Activated naive CD4-positive, alpha-beta T cell treated with anti-CD3 and anti-CD28 coated beads, Interleukin-2, amount 10 ng/mL, durations not matched to agents 7 days and 5 days (primary cell): ENCODE data around the gene ZNF646.
"Not testable (repeated sequence)": the region's sequence is repeated elsewhere in the genome, so short reads cannot be mapped to it uniquely, and the experiment has no call there.

Source experiments
- CTCF ChIA-PET: fragments of 350-600 bp; sonication (Branson Sonifier 250); formaldehyde crosslinking; loops from one replicate; lab custom pipeline; 2021; ENCODE audit warnings: antibody characterized with exemption; lab: Charles Lee
- DNase-seq: peaks from one replicate; pipeline ENCODE4 v3.0.0-alpha.2; 2020
- H3K27ac Mint-ChIP-seq: one replicate; pipeline ENCODE4 v1.8.0; 2021; ENCODE audit warnings: mild to moderate bottlenecking, moderate library complexity, mixed read lengths
- H3K27me3 Mint-ChIP-seq: one replicate; pipeline ENCODE4 v1.8.0; 2021; ENCODE audit warnings: mild to moderate bottlenecking, mixed read lengths
- H3K36me3 Mint-ChIP-seq: one replicate; pipeline ENCODE4 v1.8.0; 2021; ENCODE audit warnings: mixed read lengths
- H3K4me1 Mint-ChIP-seq: one replicate; pipeline ENCODE4 v1.8.0; 2021; ENCODE audit warnings: mixed read lengths
- H3K4me3 Mint-ChIP-seq: one replicate; pipeline ENCODE4 v1.8.0; 2021; ENCODE audit warnings: mild to moderate bottlenecking, moderate library complexity, mixed read lengths
- H3K9me3 Mint-ChIP-seq: one replicate; pipeline ENCODE4 v1.8.0; 2021; ENCODE audit warnings: mixed read lengths

ZNF646 gene

DNA sequence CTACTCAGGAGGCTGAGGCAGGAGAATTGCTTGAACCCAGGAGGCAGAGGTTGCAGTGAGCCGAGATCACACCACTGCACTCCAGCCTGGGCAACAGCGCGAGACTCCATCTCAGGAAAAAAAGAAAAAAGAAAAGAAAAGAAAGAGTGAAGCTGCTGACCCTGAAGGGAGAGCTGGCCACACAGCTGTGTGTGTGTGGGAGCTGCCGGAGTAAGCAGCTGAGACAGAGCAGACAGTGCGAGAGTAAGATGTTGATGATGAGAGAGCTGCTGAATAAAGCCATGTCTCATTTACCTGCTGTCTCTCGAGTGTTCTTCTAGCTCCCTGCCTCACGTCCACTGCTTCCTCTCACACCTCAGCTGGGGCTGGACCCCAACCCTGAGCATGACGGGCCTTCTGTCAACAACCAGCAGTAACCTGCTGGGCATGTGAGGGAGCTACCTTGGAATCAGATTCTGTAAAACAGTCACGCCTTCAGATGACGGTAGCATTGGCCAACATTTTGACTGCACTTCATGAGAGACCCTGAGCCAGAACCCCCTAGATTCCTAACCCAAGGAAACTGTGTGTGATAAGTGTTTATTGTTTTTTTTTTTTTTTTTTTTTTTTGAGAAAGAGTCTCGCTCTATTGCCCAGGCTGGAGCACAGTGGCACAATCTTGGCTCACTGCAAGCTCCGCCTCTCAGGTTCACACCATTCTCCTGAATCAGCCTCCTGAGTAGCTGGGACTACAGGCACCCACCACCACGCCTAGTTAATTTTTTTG, 26.8 kb downstream of the ZNF646 start:
- not testable (repeated sequence) for H3K4me1 Mint-ChIP-seq, H3K9me3 Mint-ChIP-seq, DNase-seq, H3K4me3 Mint-ChIP-seq, H3K27ac Mint-ChIP-seq, H3K36me3 Mint-ChIP-seq
- H3K27me3 Mint-ChIP-seq: peaks cover 23% of the 10 kb centered on the region
- CTCF ChIA-PET: interaction anchor here (0.9 to 1.2 kb wide), 4 partner anchors 8 to 357 kb away, joined by 3 read pairs; no protein-coding TSS in a partner anchor

DNA sequence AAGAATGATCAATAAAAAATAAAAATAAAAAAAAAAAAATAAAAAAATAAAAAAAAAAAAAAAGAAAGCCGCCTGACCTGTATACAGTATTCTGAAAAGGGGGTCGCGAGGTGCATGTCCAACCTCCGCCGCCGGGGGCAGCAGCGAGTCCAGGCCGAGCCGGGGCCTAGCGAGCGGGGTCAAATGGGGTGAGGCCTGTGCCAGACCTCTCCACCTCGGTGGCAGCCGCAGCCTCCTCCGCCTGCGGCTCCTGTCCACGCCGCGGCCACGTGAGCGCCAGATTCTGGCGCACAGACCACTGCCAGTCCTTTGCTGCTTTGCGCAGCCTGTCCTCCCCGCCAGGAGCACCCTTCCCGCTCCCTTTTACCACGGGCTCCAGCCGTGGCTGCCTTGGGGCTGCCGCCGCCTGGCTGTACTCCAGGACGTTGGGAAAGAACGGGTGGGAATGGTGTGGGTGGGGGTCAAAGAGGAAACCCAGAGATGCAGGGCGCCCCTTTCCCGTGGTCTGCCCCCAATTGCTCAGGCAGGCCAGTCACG, 31.5 kb downstream of the ZNF646 start:
- H3K4me1 Mint-ChIP-seq: peaks cover 31% of the 10 kb centered on the region
- H3K27me3 Mint-ChIP-seq: peaks cover 12% of the 10 kb centered on the region
- peak; percentile 85 for DNase-seq
- H3K36me3 Mint-ChIP-seq: peaks cover 13% of the 10 kb centered on the region
- H3K9me3 Mint-ChIP-seq: no peaks in the 10 kb centered on the region
- H3K4me3 Mint-ChIP-seq: no peak overlapping the region
- peak overlapping the region; percentile 73 for H3K27ac Mint-ChIP-seq
- CTCF ChIA-PET: no interaction called here

DNA sequence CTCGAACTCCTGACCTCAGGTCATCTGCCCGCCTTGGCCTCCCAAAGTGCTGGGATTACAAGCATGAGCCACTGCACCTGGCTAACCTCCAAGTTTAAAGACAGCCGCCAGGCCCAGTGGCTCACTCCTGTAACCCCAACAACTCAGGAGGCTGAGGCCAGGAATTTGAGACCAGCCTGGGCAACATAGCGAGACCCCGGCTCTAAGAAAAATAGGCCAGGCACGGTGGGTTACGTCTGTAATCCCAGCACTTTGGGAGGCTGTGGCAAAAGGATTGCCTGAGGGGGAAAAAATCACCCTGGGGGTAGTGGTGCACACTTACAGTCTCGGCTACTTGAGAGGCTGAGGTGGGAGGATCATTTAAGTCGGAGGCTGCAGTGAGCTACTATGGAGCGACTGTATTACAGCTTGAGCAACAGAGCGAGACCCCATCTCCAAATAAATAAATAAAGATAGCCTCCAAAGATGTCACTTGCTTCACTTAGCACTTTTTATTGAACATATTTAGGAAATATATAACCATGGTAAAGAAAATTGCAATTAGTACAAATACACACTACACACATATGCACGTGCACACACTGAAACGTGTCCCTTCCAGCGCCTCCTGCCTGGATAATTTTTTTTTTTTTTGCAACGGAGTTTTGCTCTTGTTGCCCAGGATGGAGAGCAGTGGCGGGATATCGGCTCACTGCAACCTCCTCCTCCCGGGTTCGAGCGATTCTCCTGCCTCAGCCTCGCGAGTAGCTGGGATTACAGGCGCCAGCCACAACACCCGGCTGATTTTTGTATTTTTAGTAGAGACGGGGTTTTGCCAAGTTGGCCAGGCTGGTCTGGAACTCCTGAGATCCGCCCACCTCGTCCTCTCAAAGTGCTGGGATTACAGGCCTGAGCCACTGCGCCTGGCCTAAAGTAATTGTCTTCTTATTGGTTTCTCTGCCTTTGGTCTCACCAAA, 32.6 kb downstream of the ZNF646 start:
- H3K4me3 Mint-ChIP-seq: peak overlapping the region; percentile 82
- peak overlapping the region; percentile 85 for H3K27ac Mint-ChIP-seq
- no peak for DNase-seq
- CTCF ChIA-PET: interaction anchor here (0.6 to 1.1 kb wide), 4 partner anchors 10 to 122 kb away, joined by 3 to 5 read pairs (median 4); partner anchors contain the start of gene HSD3B7
- H3K27me3 Mint-ChIP-seq: peaks cover 8% of the 10 kb centered on the region
- peaks cover 32% of the 10 kb centered on the region for H3K4me1 Mint-ChIP-seq
- peaks cover 17% of the 10 kb centered on the region for H3K36me3 Mint-ChIP-seq
- H3K9me3 Mint-ChIP-seq: no peaks in the 10 kb centered on the region

DNA sequence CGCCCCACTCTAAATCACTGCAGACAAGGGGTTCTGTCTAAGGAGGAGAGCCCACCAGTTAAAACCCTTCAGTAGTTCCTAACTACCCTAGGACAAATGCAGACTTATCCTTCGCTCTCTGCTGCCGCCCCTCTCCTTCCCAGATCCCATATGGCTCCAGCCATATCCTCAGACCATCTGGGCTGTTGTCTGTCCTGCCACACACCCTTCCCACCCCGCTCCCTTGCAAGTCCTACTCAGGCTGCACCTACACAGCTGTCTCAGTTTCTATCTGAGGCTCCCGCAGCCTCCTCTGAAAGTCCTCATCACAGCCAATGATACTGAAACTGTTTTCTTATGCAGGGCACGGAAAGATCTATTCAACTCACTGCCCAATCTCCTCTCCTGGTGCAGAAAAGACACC, 33.2 kb downstream of the ZNF646 start:
- CTCF ChIA-PET: interaction anchor here (0.6 to 1.1 kb wide), 4 partner anchors 11 to 122 kb away, joined by 3 to 5 read pairs (median 4); partner anchors contain the start of gene HSD3B7
- DNase-seq: peak; percentile 30

DNA sequence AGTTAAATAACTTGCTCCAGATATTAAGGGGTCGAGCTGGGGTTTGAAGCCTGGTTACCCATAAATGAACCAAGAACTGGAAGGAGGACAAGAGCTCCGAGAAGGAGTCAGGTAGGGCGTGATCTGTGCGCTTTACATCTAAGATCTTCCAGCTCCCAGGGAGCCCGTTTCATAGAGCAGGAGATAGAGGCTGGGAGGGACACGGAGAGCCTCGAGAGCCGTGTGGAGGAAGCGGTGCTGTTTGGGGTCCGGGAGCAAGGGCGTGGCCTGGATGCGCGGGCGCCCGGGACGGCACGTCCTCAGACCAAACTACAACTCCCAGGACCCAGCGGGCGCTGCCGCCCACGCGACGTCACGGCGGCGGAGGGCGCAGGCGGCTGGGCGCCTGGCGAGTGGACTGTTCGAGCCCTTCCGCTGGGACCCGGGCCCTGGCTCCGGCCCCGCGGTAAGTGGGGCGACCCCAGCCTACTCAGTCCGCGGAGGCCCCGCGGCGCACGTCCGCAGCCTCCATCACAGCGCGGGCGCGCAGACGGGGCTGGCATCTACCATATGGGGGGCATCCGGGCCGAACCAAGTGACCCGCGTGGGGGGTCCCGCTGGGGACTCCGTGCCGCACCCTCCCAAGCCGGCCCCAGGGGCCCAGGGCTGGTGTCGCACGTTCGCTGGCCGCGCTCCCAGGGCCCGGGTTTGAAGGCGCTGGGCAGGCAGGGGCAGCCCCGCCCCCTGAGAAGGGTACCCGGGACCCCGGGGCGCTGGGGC, 34.0 kb downstream of the ZNF646 start, which contains the start of gene BCKDK:
TSS of gene BCKDK (plus strand) at position 352 of the 759 bp plus-strand sequence. CDS start 838 bp downstream, outside the sequence.
- CTCF ChIA-PET: interaction anchor here (1.0 kb wide), 2 partner anchors 12 to 17 kb away, joined by 3 to 5 read pairs; no protein-coding TSS in a partner anchor
- peak within 1 kb of the TSS; percentile 82 for H3K4me3 Mint-ChIP-seq
- peaks cover 32% of the 10 kb centered on the region for H3K4me1 Mint-ChIP-seq

More for the DNA sequence above, 33.2 kb downstream of the ZNF646 start:
- Mint-ChIP-seq H3K4me1 (peaks cover 32% of the 10 kb centered on the region), H3K9me3 (no peaks in the 10 kb centered on the region), H3K4me3 (peak overlapping the region; percentile 82), H3K27me3 (peaks cover 8% of the 10 kb centered on the region), H3K27ac (peak overlapping the region; percentile 85), H3K36me3 (peaks cover 21% of the 10 kb centered on the region)

DNA sequence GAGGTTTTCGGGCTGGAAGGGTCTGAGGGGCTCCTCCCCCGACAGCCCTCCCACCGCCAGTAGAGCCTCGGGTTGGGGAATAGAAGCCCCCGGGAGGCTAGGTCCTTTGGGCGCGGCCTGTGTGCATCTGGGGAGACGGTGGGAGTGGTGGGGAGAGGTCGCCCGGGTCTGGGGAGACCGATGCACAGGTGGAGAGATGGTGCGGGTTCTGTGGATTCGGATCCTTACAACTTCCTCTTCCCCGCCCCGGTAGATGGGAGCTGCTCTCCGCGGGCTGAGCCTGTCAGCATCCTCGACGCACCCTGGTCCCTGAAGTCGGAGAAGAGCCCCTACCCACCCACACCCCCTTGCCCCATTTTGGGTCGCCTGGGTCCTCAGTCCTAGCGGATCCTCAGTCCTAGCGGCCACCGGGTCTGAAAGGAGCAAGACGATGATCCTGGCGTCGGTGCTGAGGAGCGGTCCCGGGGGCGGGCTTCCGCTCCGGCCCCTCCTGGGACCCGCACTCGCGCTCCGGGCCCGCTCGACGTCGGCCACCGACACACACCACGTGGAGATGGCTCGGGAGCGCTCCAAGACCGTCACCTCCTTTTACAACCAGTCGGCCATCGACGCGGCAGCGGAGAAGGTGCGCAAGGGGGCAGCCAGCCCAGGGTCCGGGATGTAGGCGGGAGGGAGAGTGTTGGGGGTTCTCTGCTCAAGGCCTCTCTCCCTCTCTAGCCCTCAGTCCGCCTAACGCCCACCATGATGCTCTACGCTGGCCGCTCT, 34.8 kb downstream of the ZNF646 start:
- H3K27ac Mint-ChIP-seq: peak overlapping the region; percentile 77
- peak overlapping the region; percentile 79 for H3K4me3 Mint-ChIP-seq
- H3K36me3 Mint-ChIP-seq: peaks cover 21% of the 10 kb centered on the region
- H3K27me3 Mint-ChIP-seq: no peaks in the 10 kb centered on the region
- CTCF ChIA-PET: no interaction called here
- H3K4me1 Mint-ChIP-seq: peaks cover 36% of the 10 kb centered on the region
- DNase-seq: no peak
- no peaks in the 10 kb centered on the region for H3K9me3 Mint-ChIP-seq

More for the DNA sequence above, 34.0 kb downstream of the ZNF646 start, which contains the start of gene BCKDK:
- Mint-ChIP-seq H3K27ac (peak within 1 kb of the TSS; percentile 85), H3K9me3 (no peaks in the 10 kb centered on the region), H3K36me3 (peaks cover 21% of the 10 kb centered on the region), H3K27me3 (peaks cover 4% of the 10 kb centered on the region)
- peak; percentile 82 for DNase-seq

DNA sequence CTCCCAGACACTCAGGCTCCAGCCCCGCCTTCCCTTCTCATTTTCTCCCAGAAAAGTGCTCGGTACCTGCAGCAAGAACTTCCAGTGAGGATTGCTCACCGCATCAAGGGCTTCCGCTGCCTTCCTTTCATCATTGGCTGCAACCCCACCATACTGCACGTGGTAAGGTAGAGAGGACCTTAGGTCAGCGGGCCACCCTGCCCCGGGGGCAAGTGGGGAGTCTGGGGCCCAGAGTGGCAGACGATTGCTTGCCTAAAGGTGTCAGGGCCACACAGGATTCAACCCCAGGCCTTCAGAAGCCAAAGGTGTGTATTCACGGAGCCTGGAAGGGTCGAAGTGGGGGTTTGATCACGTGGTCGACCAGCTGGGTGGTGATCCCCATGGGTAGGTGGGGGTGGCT, 35.4 kb downstream of the ZNF646 start:
- Mint-ChIP-seq H3K4me1 (peaks cover 40% of the 10 kb centered on the region), H3K4me3 (peak overlapping the region; percentile 79), H3K9me3 (no peaks in the 10 kb centered on the region), H3K36me3 (peaks cover 21% of the 10 kb centered on the region), H3K27ac (no peak overlapping the region), H3K27me3 (no peaks in the 10 kb centered on the region)
- DNase-seq: no peak
- CTCF ChIA-PET: interaction anchor here (0.6 kb wide), 1 partner anchor 32 kb away, joined by 3 read pairs; no protein-coding TSS in a partner anchor

DNA sequence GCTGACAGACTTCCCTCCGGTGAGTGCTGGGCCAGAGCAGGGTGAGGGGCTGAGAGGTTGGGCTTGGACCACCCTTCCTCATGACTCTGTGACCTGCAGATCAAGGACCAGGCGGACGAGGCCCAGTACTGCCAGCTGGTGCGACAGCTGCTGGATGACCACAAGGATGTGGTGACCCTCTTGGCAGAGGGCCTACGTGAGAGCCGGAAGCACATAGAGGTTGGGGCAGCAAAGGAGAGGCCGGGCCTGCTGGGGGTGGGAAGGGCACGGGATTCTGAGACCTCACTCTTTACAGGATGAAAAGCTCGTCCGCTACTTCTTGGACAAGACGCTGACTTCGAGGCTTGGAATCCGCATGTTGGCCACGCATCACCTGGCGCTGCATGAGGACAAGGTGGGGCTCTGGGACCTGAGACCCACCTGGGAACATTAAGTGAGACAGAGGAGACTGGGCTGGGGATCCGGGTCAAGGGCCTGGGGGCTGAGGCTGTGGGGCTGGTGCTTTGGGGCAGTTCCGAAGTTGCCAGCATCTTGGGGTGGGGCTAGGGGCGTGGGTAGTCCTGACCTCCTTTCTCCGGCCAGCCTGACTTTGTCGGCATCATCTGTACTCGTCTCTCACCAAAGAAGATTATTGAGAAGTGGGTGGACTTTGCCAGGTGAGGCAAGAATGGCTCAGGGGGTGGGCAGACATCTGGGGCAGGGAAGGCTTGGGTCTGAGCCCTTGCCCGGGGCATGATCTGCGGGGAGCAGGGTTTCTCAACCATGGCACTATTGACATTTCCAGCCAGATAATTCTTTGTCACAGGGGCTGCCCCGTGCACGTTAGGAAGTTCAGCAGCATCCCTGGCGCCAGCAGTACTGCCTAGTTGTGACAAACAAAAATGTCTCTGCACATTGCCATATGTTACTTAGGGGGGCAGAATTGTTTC, 36.1 kb downstream of the ZNF646 start:
- Mint-ChIP-seq H3K27ac (peak overlapping the region; percentile 50), H3K27me3 (no peaks in the 10 kb centered on the region), H3K9me3 (no peaks in the 10 kb centered on the region), H3K36me3 (peaks cover 21% of the 10 kb centered on the region), H3K4me1 (peaks cover 42% of the 10 kb centered on the region), H3K4me3 (peak overlapping the region; percentile 79)
- CTCF ChIA-PET: interaction anchor here (0.6 kb wide), 1 partner anchor 32 kb away, joined by 3 read pairs; no protein-coding TSS in a partner anchor
- DNase-seq: no peak

DNA sequence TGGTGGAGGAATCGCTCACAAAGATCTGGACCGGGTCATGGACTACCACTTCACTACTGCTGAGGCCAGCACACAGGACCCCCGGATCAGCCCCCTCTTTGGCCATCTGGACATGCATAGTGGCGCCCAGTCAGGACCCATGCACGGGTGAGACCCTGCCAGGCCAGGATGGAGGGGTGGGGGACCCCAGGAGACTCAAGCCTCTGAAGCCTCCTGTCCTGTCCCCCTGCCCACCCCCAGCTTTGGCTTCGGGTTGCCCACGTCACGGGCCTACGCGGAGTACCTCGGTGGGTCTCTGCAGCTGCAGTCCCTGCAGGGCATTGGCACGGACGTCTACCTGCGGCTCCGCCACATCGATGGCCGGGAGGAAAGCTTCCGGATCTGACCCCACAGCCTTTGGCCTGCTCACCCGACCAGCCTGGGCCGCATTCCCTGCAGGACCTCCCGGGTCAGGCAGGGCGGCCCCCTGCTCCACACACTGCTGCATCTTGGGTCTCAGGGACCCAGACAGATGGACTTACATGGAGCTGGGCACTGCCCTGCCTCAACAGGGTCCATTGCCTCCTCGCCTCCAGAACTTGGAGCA, 37.8 kb downstream of the ZNF646 start:
- Mint-ChIP-seq H3K4me3 (no peak overlapping the region), H3K27me3 (no peaks in the 10 kb centered on the region), H3K9me3 (no peaks in the 10 kb centered on the region), H3K36me3 (peaks cover 21% of the 10 kb centered on the region), H3K4me1 (peaks cover 38% of the 10 kb centered on the region), H3K27ac (no peak overlapping the region)
- CTCF ChIA-PET: interaction anchor here (0.7 to 0.9 kb wide), 2 partner anchors 16 to 30 kb away, joined by 3 read pairs; no protein-coding TSS in a partner anchor
- DNase-seq: no peak

DNA sequence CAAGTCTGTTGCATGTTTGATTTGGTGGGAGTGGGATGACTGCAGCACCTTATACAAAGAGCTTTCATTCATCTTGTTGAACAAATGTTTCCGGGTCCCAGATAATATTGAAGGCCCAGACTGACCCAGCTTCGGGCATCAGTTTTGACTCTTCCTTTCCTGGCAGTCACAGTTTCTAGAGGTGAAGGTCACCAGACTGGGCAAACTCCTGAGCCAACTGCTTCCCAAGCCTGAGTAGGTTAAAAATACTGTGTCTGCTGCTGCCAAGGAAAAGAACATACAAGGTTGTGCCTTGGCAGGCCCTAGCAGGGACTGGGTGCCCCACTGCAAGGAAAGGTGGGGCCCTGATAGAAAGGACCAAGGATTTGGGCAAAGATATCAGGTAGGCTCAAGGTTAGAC, 38.5 kb downstream of the ZNF646 start:
- Mint-ChIP-seq H3K36me3 (peaks cover 21% of the 10 kb centered on the region), H3K4me1 (peaks cover 32% of the 10 kb centered on the region), H3K27me3 (no peaks in the 10 kb centered on the region), H3K4me3 (no peak overlapping the region), H3K9me3 (no peaks in the 10 kb centered on the region), H3K27ac (peak overlapping the region; percentile 45)
- CTCF ChIA-PET: interaction anchor here (0.7 to 2.1 kb wide), 2 partner anchors 10 to 29 kb away, joined by 3 to 5 read pairs; no protein-coding TSS in a partner anchor
- DNase-seq: no peak
